AG04450 (cell line): ENCODE data around the gene WSCD2. TPM values are rescaled to one million over a fixed set of nuclear protein-coding genes. Genes with fewer than 3 reads are reported as not detected.

Experiments
- CTCF ChIA-PET: fragments of 300-600, 350-600 bp; formaldehyde crosslinking; extraction: SDS; loops from one replicate; lab custom pipeline; 2022; ENCODE audit warnings: antibody characterized with exemption, inconsistent platforms; lab: Charles Lee
- POLR2A ChIA-PET: fragments of 350-600 bp; formaldehyde crosslinking; extraction: SDS; loops from one replicate; lab custom pipeline; 2021; ENCODE audit warnings: antibody characterized with exemption, inconsistent platforms; lab: Yijun Ruan, JAX
- DNase-seq: peaks from one replicate; pipeline ENCODE4 v3.0.0-alpha.2; 2011; ENCODE audit warnings: low read depth, low spot score
- H3K27ac ChIP-seq: one replicate; pipeline ENCODE4 v1.5.1; 2012; ENCODE audit warnings: low read depth, low read length, control low read depth
- H3K27me3 ChIP-seq: one replicate; pipeline ENCODE4 v1.6.0; 2012; ENCODE audit warnings: low read length; ENCODE audit not compliant: control insufficient read depth, insufficient read depth
- H3K4me3 ChIP-seq: 2 replicates; pipeline ENCODE4 v1.5.1; 2011; ENCODE audit warnings: mild to moderate bottlenecking, low read depth, low read length, control low read depth
- H3K9me3 ChIP-seq: 2 replicates; pipeline ENCODE4 v1.5.1; 2012; ENCODE audit warnings: low read length; ENCODE audit not compliant: control insufficient read depth, insufficient read depth
- CTCF ChIP-seq: IDR thresholded peaks from 2 replicates; pipeline ENCODE4 v1.5.1; 2011; ENCODE audit warnings: low read depth, low read length, control low read depth, inconsistent platforms
- polyA plus RNA-seq: library from polyadenylated mRNA; depleted of rRNA; stranded (reverse); fragments of >200 nt; gene quantifications from 2 replicates; pipeline ENCODE4 v1.2.3, GENCODE V29; 2011

WSCD2 gene
- polyA plus RNA-seq, 1 experiment: not detected

DNA sequence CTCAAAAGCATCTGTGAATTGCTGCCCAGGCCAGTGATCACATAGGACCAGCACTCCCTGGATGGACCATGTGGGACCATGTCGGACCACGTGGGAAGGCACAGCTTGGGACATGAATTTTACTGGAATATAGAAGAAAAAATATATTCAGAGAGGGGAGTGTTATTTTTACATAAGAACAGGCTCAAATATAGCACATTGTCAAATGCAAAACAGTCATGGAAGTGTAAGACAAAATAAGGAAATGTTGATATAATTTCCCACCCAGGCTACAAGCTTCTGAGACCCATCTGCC lies 141.7 kb downstream of the WSCD2 start:
- Histone ChIP-seq H3K27ac (no peak overlapping the region), H3K4me3 (no peak overlapping the region), H3K9me3 (no peaks in the 10 kb centered on the region), H3K27me3 (no peaks in the 10 kb centered on the region)
- POLR2A ChIA-PET: no interaction called here
- DNase-seq: no peak
- TF ChIP-seq CTCF: no peak
- CTCF ChIA-PET: no interaction called here

DNA sequence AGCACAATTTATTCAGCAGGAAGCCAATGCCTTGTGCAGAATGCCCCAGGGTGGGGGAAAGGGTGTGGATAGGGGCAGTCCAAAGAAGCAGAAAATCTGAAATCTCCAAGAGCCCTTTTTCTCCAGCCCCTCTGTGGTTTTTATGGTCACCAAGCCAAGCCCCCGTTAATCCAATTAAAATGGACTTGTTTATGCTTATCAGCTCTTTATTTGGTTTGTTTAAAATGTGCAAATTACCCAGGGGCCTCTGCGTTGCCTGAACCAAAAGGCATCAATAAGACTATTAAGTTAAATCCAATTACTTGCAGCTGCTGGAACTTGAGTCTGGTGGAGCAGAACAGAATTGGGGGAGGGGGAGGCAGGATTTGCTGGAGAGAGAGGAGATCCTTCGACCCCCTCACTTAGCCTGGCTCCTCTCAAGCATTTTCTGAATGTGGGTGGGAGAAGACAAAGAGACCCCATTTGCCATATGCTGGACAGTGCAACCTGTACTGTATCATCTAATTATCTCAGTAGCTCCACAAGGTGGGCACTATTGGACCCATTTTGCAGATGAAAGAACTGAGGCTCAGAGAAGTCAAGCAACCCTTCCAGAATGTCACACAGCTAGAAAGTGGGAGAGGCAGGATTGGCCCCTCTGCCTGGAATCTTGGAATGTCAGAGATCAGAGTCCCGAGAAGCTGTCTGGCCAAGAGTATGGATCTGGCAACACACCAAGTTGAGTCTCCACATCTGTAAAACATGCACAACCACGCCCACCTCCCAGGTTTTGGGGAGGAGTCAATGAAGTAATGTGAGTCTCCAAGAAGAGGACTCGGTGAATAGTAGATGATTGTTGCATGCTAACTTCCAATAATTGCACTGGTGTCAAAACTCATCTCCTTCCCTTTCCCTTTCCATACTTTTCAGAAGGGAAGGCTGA lies 143.1 kb downstream of the WSCD2 start:
- H3K27ac ChIP-seq: no peak overlapping the region
- ChIA-PET POLR2A (no interaction called here), CTCF (no interaction called here)
- H3K27me3 ChIP-seq: no peaks in the 10 kb centered on the region
- H3K4me3 ChIP-seq: no peak overlapping the region
- no peak for TF ChIP-seq CTCF
- no peaks in the 10 kb centered on the region for H3K9me3 ChIP-seq
- DNase-seq: no peak

DNA sequence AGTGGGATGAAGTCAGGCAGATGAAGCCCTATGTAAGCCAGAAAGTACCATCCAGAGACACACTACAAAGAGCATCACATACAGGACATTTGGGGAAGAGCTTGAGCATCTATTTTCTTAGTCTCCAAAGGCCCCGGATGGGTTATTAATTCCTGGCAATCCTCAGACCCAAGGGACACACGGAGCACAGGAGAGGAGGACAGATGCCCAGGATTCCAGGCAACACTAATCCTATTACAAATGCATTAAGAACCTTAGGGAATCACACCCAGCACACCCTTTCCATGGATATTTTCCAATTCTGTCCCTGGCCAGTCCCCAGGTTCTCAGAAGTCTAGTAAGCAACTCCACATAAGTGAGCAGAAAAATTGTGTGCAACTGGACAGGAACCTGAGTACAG lies 144.1 kb downstream of the WSCD2 start:
- no peak overlapping the region for H3K4me3 ChIP-seq
- POLR2A ChIA-PET: no interaction called here
- no peaks in the 10 kb centered on the region for H3K9me3 ChIP-seq
- no peak for TF ChIP-seq CTCF
- CTCF ChIA-PET: no interaction called here
- H3K27me3 ChIP-seq: no peaks in the 10 kb centered on the region
- H3K27ac ChIP-seq: no peak overlapping the region
- no peak for DNase-seq

GRCh38 chr12:108277613-108278012 lies 148.5 kb downstream of the WSCD2 start:
- ChIA-PET POLR2A (no interaction called here), CTCF (no interaction called here)
- no peak for DNase-seq
- Histone ChIP-seq H3K4me3 (no peak overlapping the region), H3K27me3 (no peaks in the 10 kb centered on the region), H3K27ac (no peak overlapping the region), H3K9me3 (no peaks in the 10 kb centered on the region)
- TF ChIP-seq CTCF: no peak

GRCh38 chr12:108282160-108282559 lies 153.1 kb downstream of the WSCD2 start:
- CTCF ChIA-PET: no interaction called here

More at GRCh38 chr12:108282160-108282559, 153.1 kb downstream of the WSCD2 start:
- Histone ChIP-seq H3K9me3 (no peaks in the 10 kb centered on the region), H3K4me3 (no peak overlapping the region), H3K27me3 (no peaks in the 10 kb centered on the region), H3K27ac (no peak overlapping the region)
- POLR2A ChIA-PET: no interaction called here
- no peak for DNase-seq
- no peak for TF ChIP-seq CTCF
